ENCODE results near the gene AP2A1.

DNA sequence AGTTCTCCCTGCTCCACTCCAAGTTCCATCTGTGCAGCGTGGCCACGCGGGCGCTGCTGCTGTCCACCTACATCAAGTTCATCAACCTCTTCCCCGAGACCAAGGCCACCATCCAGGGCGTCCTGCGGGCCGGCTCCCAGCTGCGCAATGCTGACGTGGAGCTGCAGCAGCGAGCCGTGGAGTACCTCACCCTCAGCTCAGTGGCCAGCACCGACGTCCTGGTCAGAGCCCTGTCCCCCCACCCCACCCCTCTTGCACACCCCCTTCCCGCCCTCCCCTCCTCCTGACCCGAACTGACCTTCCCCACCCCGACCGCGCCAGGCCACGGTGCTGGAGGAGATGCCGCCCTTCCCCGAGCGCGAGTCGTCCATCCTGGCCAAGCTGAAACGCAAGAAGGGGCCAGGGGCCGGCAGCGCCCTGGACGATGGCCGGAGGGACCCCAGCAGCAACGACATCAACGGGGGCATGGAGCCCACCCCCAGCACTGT, 34.6 kb downstream of the AP2A1 start:
- no peak for TF ChIP-seq POLR2AphosphoS5 (IDR thresholded peaks at IDR 0.05)
- TF ChIP-seq, protein P1, sequence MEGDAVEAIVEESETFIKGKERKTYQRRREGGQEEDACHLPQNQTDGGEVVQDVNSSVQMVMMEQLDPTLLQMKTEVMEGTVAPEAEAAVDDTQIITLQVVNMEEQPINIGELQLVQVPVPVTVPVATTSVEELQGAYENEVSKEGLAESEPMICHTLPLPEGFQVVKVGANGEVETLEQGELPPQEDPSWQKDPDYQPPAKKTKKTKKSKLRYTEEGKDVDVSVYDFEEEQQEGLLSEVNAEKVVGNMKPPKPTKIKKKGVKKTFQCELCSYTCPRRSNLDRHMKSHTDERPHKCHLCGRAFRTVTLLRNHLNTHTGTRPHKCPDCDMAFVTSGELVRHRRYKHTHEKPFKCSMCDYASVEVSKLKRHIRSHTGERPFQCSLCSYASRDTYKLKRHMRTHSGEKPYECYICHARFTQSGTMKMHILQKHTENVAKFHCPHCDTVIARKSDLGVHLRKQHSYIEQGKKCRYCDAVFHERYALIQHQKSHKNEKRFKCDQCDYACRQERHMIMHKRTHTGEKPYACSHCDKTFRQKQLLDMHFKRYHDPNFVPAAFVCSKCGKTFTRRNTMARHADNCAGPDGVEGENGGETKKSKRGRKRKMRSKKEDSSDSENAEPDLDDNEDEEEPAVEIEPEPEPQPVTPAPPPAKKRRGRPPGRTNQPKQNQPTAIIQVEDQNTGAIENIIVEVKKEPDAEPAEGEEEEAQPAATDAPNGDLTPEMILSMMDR (IDR thresholded peaks at IDR 0.05): no peak
- no peak for TF ChIP-seq EP300 (IDR thresholded peaks at IDR 0.05)
- TF ChIP-seq POLR2A (IDR thresholded peaks at IDR 0.05): no peak

All from gastroesophageal sphincter (tissue), 3 donors.